ENCODE data around the gene MAU2. TPM values are rescaled to one million over a fixed set of nuclear protein-coding genes. Genes with fewer than 3 reads are reported as not detected.

MAU2 gene
- total and polyA plus RNA-seq, 2 of the 13 experiments (the other 11 are each of a cell fraction or from before 2014, with no cell fraction given), result 16.8 to 33.8 TPM

GRCh38 chr19:19320361-19321140 is at the start of gene MAU2, which contains the start of gene SUGP1 (continued):
- TF ChIP-seq, protein P1, sequence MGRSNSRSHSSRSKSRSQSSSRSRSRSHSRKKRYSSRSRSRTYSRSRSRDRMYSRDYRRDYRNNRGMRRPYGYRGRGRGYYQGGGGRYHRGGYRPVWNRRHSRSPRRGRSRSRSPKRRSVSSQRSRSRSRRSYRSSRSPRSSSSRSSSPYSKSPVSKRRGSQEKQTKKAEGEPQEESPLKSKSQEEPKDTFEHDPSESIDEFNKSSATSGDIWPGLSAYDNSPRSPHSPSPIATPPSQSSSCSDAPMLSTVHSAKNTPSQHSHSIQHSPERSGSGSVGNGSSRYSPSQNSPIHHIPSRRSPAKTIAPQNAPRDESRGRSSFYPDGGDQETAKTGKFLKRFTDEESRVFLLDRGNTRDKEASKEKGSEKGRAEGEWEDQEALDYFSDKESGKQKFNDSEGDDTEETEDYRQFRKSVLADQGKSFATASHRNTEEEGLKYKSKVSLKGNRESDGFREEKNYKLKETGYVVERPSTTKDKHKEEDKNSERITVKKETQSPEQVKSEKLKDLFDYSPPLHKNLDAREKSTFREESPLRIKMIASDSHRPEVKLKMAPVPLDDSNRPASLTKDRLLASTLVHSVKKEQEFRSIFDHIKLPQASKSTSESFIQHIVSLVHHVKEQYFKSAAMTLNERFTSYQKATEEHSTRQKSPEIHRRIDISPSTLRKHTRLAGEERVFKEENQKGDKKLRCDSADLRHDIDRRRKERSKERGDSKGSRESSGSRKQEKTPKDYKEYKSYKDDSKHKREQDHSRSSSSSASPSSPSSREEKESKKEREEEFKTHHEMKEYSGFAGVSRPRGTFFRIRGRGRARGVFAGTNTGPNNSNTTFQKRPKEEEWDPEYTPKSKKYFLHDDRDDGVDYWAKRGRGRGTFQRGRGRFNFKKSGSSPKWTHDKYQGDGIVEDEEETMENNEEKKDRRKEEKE (IDR thresholded peaks at IDR 0.05), result no peak
- TF ChIP-seq SOX5 (CRISPR knock-in tag; IDR thresholded peaks at IDR 0.05; ENCODE audit: borderline replicate concordance) (peak; percentile 57; the same call in 1 of the 2 replicates), MTF1 (CRISPR knock-in tag; IDR thresholded peaks at IDR 0.05) (no peak), ZNF282 (IDR thresholded peaks at IDR 0.05; ENCODE audit: partially characterized antibody) (no peak), ZFP82 (CRISPR knock-in tag; IDR thresholded peaks at IDR 0.05; ENCODE audit: borderline replicate concordance) (peak; percentile 75; the same call in 1 of the 2 replicates), HOXA5 (CRISPR knock-in tag; IDR thresholded peaks at IDR 0.05) (no peak), ZNF850 (CRISPR knock-in tag; conservative IDR thresholded peaks at IDR 0.05) (0 out of 2 replicates have a peak, but pooled peaks have one; percentile 71), THAP8 (CRISPR knock-in tag; IDR thresholded peaks at IDR 0.05; ENCODE audit: borderline replicate concordance) (no peak), ZFX (CRISPR knock-in tag; IDR thresholded peaks at IDR 0.05; ENCODE audit: low read depth) (peak; percentile 98), ZXDC (CRISPR knock-in tag; IDR thresholded peaks at IDR 0.05) (no peak), ZNF563 (CRISPR knock-in tag; IDR thresholded peaks at IDR 0.05) (peak; percentile 55; the same call in 1 of the 2 replicates), IRF2 (CRISPR knock-in tag; IDR thresholded peaks at IDR 0.05) (peak; percentile 57; the same call in 1 of the 2 replicates), ZNF224 (CRISPR knock-in tag; IDR thresholded peaks at IDR 0.05) (no peak), YEATS2 (CRISPR knock-in tag; IDR thresholded peaks at IDR 0.05; ENCODE audit: borderline replicate concordance) (peak; percentile 67; the same call in 1 of the 2 replicates)
- TF ChIP-seq, protein P2, sequence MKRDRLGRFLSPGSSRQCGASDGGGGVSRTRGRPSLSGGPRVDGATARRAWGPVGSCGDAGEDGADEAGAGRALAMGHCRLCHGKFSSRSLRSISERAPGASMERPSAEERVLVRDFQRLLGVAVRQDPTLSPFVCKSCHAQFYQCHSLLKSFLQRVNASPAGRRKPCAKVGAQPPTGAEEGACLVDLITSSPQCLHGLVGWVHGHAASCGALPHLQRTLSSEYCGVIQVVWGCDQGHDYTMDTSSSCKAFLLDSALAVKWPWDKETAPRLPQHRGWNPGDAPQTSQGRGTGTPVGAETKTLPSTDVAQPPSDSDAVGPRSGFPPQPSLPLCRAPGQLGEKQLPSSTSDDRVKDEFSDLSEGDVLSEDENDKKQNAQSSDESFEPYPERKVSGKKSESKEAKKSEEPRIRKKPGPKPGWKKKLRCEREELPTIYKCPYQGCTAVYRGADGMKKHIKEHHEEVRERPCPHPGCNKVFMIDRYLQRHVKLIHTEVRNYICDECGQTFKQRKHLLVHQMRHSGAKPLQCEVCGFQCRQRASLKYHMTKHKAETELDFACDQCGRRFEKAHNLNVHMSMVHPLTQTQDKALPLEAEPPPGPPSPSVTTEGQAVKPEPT (CRISPR knock-in tag; IDR thresholded peaks at IDR 0.05; ENCODE audit: low read depth), result no peak
- TF ChIP-seq, protein P3, sequence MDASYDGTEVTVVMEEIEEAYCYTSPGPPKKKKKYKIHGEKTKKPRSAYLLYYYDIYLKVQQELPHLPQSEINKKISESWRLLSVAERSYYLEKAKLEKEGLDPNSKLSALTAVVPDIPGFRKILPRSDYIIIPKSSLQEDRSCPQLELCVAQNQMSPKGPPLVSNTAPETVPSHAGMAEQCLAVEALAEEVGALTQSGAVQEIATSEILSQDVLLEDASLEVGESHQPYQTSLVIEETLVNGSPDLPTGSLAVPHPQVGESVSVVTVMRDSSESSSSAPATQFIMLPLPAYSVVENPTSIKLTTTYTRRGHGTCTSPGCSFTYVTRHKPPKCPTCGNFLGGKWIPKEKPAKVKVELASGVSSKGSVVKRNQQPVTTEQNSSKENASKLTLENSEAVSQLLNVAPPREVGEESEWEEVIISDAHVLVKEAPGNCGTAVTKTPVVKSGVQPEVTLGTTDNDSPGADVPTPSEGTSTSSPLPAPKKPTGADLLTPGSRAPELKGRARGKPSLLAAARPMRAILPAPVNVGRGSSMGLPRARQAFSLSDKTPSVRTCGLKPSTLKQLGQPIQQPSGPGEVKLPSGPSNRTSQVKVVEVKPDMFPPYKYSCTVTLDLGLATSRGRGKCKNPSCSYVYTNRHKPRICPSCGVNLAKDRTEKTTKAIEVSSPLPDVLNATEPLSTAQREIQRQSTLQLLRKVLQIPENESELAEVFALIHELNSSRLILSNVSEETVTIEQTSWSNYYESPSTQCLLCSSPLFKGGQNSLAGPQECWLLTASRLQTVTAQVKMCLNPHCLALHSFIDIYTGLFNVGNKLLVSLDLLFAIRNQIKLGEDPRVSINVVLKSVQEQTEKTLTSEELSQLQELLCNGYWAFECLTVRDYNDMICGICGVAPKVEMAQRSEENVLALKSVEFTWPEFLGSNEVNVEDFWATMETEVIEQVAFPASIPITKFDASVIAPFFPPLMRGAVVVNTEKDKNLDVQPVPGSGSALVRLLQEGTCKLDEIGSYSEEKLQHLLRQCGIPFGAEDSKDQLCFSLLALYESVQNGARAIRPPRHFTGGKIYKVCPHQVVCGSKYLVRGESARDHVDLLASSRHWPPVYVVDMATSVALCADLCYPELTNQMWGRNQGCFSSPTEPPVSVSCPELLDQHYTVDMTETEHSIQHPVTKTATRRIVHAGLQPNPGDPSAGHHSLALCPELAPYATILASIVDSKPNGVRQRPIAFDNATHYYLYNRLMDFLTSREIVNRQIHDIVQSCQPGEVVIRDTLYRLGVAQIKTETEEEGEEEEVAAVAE (CRISPR knock-in tag; IDR thresholded peaks at IDR 0.05; ENCODE audit: borderline replicate concordance), result peak; percentile 87; the same call in 1 of the 2 replicates

All from HepG2 (cell line).